AG09319 (cell line): ENCODE measurements around the gene CAMTA1.

Source experiments
- DNase-seq: peaks from one replicate; pipeline ENCODE4 v3.0.0-alpha.2; 2010; ENCODE audit warnings: low read depth; ENCODE audit errors: extremely low read depth
- TF ChIP-seq, protein P1 (sequence below): IDR thresholded peaks from 2 replicates; pipeline ENCODE4 v1.5.1; 2011; ENCODE audit warnings: low read depth, mild to moderate bottlenecking, inconsistent platforms, low read length, moderate library complexity

The CAMTA1 gene

DNA sequence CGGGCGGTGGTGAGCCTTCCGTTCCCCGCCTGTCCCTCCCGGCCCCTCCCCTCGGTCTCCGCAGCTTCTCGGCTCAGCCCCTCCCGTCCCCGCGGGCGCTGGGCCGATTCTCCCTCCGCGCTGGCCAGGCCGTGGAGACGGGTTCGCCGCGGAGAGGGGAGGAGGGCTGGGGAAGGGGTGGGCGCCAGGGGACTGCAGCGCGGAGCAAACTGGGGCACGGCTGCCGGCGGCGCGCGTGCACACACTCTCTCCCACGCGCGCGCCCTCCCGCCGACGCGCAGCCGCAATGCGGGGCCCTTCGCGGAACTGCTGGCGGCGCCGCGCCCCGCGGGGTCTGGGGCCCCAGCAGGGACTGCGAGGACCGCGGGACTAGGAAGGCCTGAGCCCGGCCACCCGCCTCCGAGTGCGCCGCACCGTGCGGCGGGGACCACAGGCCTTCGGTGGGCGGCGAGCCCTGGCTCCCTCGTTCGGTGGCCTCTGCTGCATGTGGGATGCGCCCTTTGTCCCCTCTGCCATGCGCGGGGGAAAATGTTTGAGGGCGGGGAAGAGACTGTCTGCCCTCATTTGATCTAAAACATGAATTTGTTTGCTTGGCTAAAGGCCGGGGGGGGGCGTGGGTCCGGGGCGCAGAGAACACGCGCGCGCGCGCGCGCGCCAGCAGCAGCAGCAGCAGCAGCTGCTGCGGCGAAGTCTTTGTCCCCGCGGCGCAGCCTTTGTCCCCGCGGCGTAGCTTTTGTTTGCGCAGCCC lies 895.1 kb downstream of the CAMTA1 start:
- TF ChIP-seq, protein P1, sequence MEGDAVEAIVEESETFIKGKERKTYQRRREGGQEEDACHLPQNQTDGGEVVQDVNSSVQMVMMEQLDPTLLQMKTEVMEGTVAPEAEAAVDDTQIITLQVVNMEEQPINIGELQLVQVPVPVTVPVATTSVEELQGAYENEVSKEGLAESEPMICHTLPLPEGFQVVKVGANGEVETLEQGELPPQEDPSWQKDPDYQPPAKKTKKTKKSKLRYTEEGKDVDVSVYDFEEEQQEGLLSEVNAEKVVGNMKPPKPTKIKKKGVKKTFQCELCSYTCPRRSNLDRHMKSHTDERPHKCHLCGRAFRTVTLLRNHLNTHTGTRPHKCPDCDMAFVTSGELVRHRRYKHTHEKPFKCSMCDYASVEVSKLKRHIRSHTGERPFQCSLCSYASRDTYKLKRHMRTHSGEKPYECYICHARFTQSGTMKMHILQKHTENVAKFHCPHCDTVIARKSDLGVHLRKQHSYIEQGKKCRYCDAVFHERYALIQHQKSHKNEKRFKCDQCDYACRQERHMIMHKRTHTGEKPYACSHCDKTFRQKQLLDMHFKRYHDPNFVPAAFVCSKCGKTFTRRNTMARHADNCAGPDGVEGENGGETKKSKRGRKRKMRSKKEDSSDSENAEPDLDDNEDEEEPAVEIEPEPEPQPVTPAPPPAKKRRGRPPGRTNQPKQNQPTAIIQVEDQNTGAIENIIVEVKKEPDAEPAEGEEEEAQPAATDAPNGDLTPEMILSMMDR = no peak
- DNase-seq = no peak

DNA sequence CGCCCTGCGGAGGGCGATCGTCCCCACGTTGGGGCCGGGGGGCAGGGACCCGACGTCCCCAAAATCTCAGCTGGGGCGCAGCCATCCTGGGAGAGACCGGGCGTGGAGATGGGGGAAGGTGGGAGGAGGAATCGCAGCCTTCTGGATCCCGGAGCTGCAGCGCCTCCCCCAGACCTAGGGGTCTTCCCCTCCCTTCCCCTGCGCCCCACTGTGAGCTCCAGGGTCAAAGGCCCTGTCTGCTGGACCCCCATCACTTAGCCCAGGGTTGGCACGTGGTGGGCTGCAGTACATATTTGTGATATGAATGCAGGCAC lies 895.7 kb downstream of the CAMTA1 start:
- no peak for DNase-seq
- TF ChIP-seq, protein P1 = no peak

- TF ChIP-seq, protein P1 = no peak
- DNase-seq = no peak
Measured at GRCh38 chr1:7681401-7681800, 896.1 kb downstream of the CAMTA1 start.

- DNase-seq = no peak
- TF ChIP-seq, protein P1 = no peak
Measured at GRCh38 chr1:7683521-7683920, 898.3 kb downstream of the CAMTA1 start.

- TF ChIP-seq, protein P1 = no peak
- no peak for DNase-seq
Measured at GRCh38 chr1:7684132-7684531, 898.9 kb downstream of the CAMTA1 start.

DNA sequence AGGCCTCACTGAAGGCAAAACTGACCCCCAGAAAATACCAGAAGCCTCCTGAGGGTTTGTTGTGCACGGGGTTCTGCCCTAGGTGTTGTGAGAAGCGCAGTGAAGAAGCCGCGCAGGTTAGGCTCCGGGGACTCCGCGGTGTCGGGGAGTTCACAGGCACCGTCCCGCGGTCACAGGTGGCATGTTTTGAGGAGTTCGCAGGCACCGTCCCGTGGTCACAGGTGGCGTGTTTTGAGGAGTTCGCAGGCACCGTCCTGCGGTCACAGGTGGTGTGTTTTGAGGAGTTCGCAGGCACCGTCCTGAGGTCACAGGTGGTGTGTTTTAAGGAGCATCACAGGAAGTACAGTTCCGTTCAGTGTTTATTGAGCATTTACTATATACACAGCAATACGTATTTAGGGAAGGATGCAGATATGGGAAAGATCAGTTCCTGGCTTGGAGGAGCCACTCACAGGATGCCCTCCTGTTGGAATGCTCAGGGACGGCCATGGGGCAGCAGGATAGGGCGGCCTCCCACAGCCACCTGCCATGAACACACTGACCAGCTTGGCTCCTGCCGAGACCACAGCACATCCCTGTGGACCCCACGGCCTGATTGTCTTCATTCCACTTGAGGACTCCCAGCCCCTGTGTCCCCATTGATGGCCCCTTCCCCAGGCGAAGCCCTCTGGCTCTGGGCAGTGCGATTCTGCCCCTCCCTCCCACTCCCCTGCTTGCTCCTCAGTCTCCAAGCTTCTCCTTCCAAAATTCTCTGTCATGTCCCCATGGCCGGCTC lies 899.8 kb downstream of the CAMTA1 start:
- no peak for DNase-seq

More for the DNA sequence above, 899.8 kb downstream of the CAMTA1 start:
- TF ChIP-seq, protein P1 = no peak
